IMR-90 (cell line): ENCODE results near the gene TELO2. TPM values are rescaled to one million over a fixed set of nuclear protein-coding genes. Genes with fewer than 3 reads are reported as not detected.

Experiments used
- ATAC-seq: fragments of 200-7000 bp; cut with Tn5 transposase; 2 replicates; pipeline ENCODE4 v1.9.1; 2020; ENCODE audit warnings: low read depth, mild to moderate bottlenecking, moderate library complexity
- BruUV-seq: library from RNA; stranded (reverse); fragments of 400-500 nt; replicated peaks from 2 replicates; lab custom pipeline; 2021; lab: Mats Ljungman, UMichigan
- CTCF ChIA-PET: fragments of 300-600 bp; formaldehyde crosslinking; extraction: SDS; loops from one replicate; lab custom pipeline; 2021; ENCODE audit warnings: antibody characterized with exemption; lab: Yijun Ruan, JAX
- POLR2A ChIA-PET: fragments of 300-600 bp; sonication (Branson Sonifier 250); formaldehyde crosslinking; loops from one replicate; lab custom pipeline; 2022; ENCODE audit warnings: antibody characterized with exemption; ENCODE audit not compliant: unreplicated experiment; lab: Charles Lee
- DNase-seq: peaks from one replicate; pipeline ENCODE4 v3.0.0; 2013
- H2AFZ ChIP-seq: replicated peaks from 2 replicates; pipeline ENCODE3; 2013; ENCODE audit warnings: low read length, mild to moderate bottlenecking; ENCODE audit not compliant: poor library complexity
- H2AK5ac ChIP-seq: 2 replicates; pipeline ENCODE4 v1.6.1; 2013; ENCODE audit warnings: low read depth, low read length, inconsistent platforms
- H2AK9ac ChIP-seq: replicated peaks from 2 replicates; pipeline ENCODE3; 2013; ENCODE audit warnings: mild to moderate bottlenecking, low read depth, low read length, moderate library complexity; ENCODE audit not compliant: poor library complexity
- H2BK120ac ChIP-seq: 2 replicates; pipeline ENCODE4 v1.6.1; 2013; ENCODE audit warnings: low read depth, low read length, inconsistent platforms
- H2BK15ac ChIP-seq: 3 replicates; pipeline ENCODE4 v1.6.1; 2013; ENCODE audit warnings: low read depth, low read length, inconsistent platforms
- H2BK20ac ChIP-seq: 2 replicates; pipeline ENCODE4 v1.6.1; 2013; ENCODE audit warnings: low read depth, mild to moderate bottlenecking, inconsistent platforms, low read length, moderate library complexity
- H2BK5ac ChIP-seq: 2 replicates; pipeline ENCODE4 v1.6.1; 2013; ENCODE audit warnings: mild to moderate bottlenecking, low read depth, low read length, inconsistent platforms; ENCODE audit not compliant: poor library complexity, severe bottlenecking
- H3K14ac ChIP-seq: replicated peaks from 2 replicates; pipeline ENCODE4 v1.6.1; 2013; ENCODE audit warnings: low read depth, low read length, inconsistent platforms
- H3K18ac ChIP-seq: 2 replicates; pipeline ENCODE4 v1.6.1; 2013; ENCODE audit warnings: low read depth, low read length, control low read depth
- H3K23ac ChIP-seq: 2 replicates; pipeline ENCODE4 v1.6.1; 2013; ENCODE audit warnings: low read depth, low read length, inconsistent platforms
- H3K27ac ChIP-seq: 2 replicates; pipeline ENCODE4 v1.5.1; 2013; ENCODE audit warnings: mild to moderate bottlenecking, control low read depth, low read length; ENCODE audit not compliant: insufficient read depth
- H3K27me3 ChIP-seq: 2 replicates; pipeline ENCODE4 v1.6.1; 2013; ENCODE audit warnings: low read length; ENCODE audit not compliant: control insufficient read depth, insufficient read depth
- H3K36me3 ChIP-seq: 2 replicates; pipeline ENCODE4 v1.6.1; 2013; ENCODE audit warnings: low read length, mixed read lengths; ENCODE audit not compliant: control insufficient read depth, insufficient read depth
- H3K4ac ChIP-seq: 2 replicates; pipeline ENCODE4 v1.6.1; 2013; ENCODE audit warnings: low read depth, low read length, inconsistent platforms
- H3K4me1 ChIP-seq: 2 replicates; pipeline ENCODE4 v1.6.1; 2013; ENCODE audit warnings: low read length, mixed read lengths; ENCODE audit not compliant: control insufficient read depth, insufficient read depth
- H3K4me2 ChIP-seq: 2 replicates; pipeline ENCODE4 v1.6.1; 2013; ENCODE audit warnings: low read depth, mild to moderate bottlenecking, control low read depth, low read length, moderate library complexity
- H3K4me3 ChIP-seq: 2 replicates; pipeline ENCODE4 v1.5.1; 2013; ENCODE audit warnings: low read depth, mild to moderate bottlenecking, control low read depth, low read length, moderate library complexity; ENCODE audit not compliant: insufficient read depth
- H3K56ac ChIP-seq: 2 replicates; pipeline ENCODE4 v1.6.1; 2013; ENCODE audit warnings: low read length, inconsistent platforms; ENCODE audit not compliant: insufficient read depth; ENCODE audit errors: extremely low read depth
- H3K79me1 ChIP-seq, 2 experiments: 2 replicates each; pipeline ENCODE4 v1.6.1; 2013; ENCODE audit warnings: low read length in 2 of 2, inconsistent platforms in 1 of 2, low read depth in 1 of 2
- H3K9ac ChIP-seq: 2 replicates; pipeline ENCODE4 v1.6.1; 2013; ENCODE audit warnings: low read depth, low read length, control low read depth
- H3K9me1 ChIP-seq: 2 replicates; pipeline ENCODE4 v1.6.1; 2013; ENCODE audit warnings: low read length, inconsistent platforms; ENCODE audit not compliant: insufficient read depth
- H3K9me3 ChIP-seq: 2 replicates; pipeline ENCODE4 v1.6.1; 2013; ENCODE audit warnings: low read length; ENCODE audit not compliant: control insufficient read depth, insufficient read depth
- H4K20me1 ChIP-seq: 2 replicates; pipeline ENCODE4 v1.6.1; 2013; ENCODE audit warnings: low read length, inconsistent platforms; ENCODE audit not compliant: insufficient read depth
- H4K5ac ChIP-seq: 2 replicates; pipeline ENCODE4 v1.6.1; 2013; ENCODE audit warnings: mild to moderate bottlenecking, low read depth, low read length, control low read depth
- H4K8ac ChIP-seq, 2 experiments: 2 replicates each; pipeline ENCODE4 v1.6.1; 2013; ENCODE audit warnings: low read depth in 2 of 2, low read length in 2 of 2, control low read depth in 1 of 2, inconsistent platforms in 1 of 2
- H4K91ac ChIP-seq: 2 replicates; pipeline ENCODE4 v1.6.1; 2013; ENCODE audit warnings: low read depth, low read length, inconsistent platforms; ENCODE audit not compliant: insufficient read depth
- BHLHE40 ChIP-seq: fragments of 150-350 bp; IDR thresholded peaks from 2 replicates; pipeline ENCODE4 v1.6.1; 2016; ENCODE audit warnings: mild to moderate bottlenecking, low read depth, low read length
- CEBPB ChIP-seq: IDR thresholded peaks from 2 replicates; pipeline ENCODE4 v1.6.1; 2012; ENCODE audit warnings: low read depth, low read length, improper control_type of control experiment
- CHD1 ChIP-seq: IDR thresholded peaks from 2 replicates; pipeline ENCODE4 v1.6.1; 2012; ENCODE audit warnings: low read depth, low read length, improper control_type of control experiment
- FOS ChIP-seq: fragments of 150-350 bp; IDR thresholded peaks from 2 replicates; pipeline ENCODE4 v1.6.1; 2016; ENCODE audit warnings: low read depth, low read length
- MAFK ChIP-seq: IDR thresholded peaks from 2 replicates; pipeline ENCODE4 v1.6.1; 2012; ENCODE audit warnings: low read depth, low read length, improper control_type of control experiment
- MAZ ChIP-seq: IDR thresholded peaks from 2 replicates; pipeline ENCODE4 v1.6.1; 2012; ENCODE audit warnings: low read depth, mild to moderate bottlenecking, low read length, improper control_type of control experiment, moderate library complexity, borderline replicate concordance
- MXI1 ChIP-seq: IDR thresholded peaks from 2 replicates; pipeline ENCODE4 v1.6.1; 2012; ENCODE audit warnings: low read depth, mild to moderate bottlenecking, low read length, moderate library complexity, borderline replicate concordance
- NFE2L2 ChIP-seq: fragments of 150-350 bp; IDR thresholded peaks from 2 replicates; pipeline ENCODE4 v1.6.1; 2016; ENCODE audit warnings: low read depth, mild to moderate bottlenecking, low read length
- POLR2A ChIP-seq: IDR thresholded peaks from 2 replicates; pipeline ENCODE4 v1.6.1; 2012; ENCODE audit warnings: mild to moderate bottlenecking, low read depth, low read length
- RAD21 ChIP-seq: IDR thresholded peaks from 2 replicates; pipeline ENCODE4 v1.6.1; 2012; ENCODE audit warnings: low read length, improper control_type of control experiment
- RCOR1 ChIP-seq: IDR thresholded peaks from 2 replicates; pipeline ENCODE4 v1.6.1; 2012; ENCODE audit warnings: mild to moderate bottlenecking, low read length, improper control_type of control experiment; ENCODE audit not compliant: insufficient replicate concordance
- RFX5 ChIP-seq: IDR thresholded peaks from 2 replicates; pipeline ENCODE4 v1.8.0; 2012; ENCODE audit warnings: low read depth, mild to moderate bottlenecking, low read length, moderate library complexity
- SMC3 ChIP-seq: fragments of 150-350 bp; IDR thresholded peaks from 2 replicates; pipeline ENCODE4 v1.6.1; 2016; ENCODE audit warnings: low read depth, mild to moderate bottlenecking, antibody characterized with exemption, low read length, moderate library complexity
- WGBS, 2 experiments: methylation state at CpG; one replicate each; pipeline versions ENCODE4 v1.1.5 to v1.1.7; 2013; ENCODE audit warnings: missing lambda C conversion rate in 2 of 2; ENCODE audit not compliant: insufficient read length in 1 of 2; ENCODE audit errors: extremely low coverage in 2 of 2; 5-methylcytosine and 5-hydroxymethylcytosine counted together
- dilution Hi-C: fragments of 300-500 bp; cut with HindIII; formaldehyde crosslinking; loops from one replicate; pipeline ENCODE4 v1.14.3; 2018; ENCODE audit warnings: low sequenced_read_pairs; ENCODE audit not compliant: unreplicated experiment
- in situ Hi-C: fragments of 300-500 bp; cut with MboI; formaldehyde crosslinking; loops from 3 replicates; pipeline ENCODE4 v1.14.3; 2019; ENCODE audit warnings: low sequenced_read_pairs, inconsistent platforms, mixed read lengths
- intact Hi-C: fragments of 100-400 bp; cut with micrococcal nuclease; formaldehyde crosslinking; loops from 2 replicates; pipeline ENCODE4 v1.10.0; 2022
- polyA plus RNA-seq, 3 experiments: library from polyadenylated mRNA; depleted of rRNA; stranded (reverse); fragments of >200 nt; gene quantifications; 2 replicates each; pipeline ENCODE4 v1.2.3, GENCODE V29; 2012; ENCODE audit warnings: low replicate concordance in 1 of 3
- total RNA-seq: library from RNA; depleted of rRNA; stranded (reverse); fragments of >200 nt; gene quantifications from 2 replicates; pipeline ENCODE4 v1.2.3, GENCODE V29; 2012
- TF ChIP-seq, protein P1 (sequence below): fragments of 150-350 bp; IDR thresholded peaks from 2 replicates; pipeline ENCODE4 v1.6.1; 2016; ENCODE audit warnings: low read depth, mild to moderate bottlenecking, low read length, moderate library complexity, borderline replicate concordance
- TF ChIP-seq, protein P2 (sequence below): fragments of 150-350 bp; IDR thresholded peaks from 2 replicates; pipeline ENCODE4 v1.6.1; 2017; ENCODE audit warnings: mild to moderate bottlenecking, antibody characterized with exemption, low read length, low read depth
- TF ChIP-seq, protein P3 (sequence below): conservative IDR thresholded peaks from 2 replicates; pipeline ENCODE4 v1.5.1; 2012; ENCODE audit warnings: mild to moderate bottlenecking, low read depth, low read length, improper control_type of control experiment

The TELO2 gene
- total and polyA plus RNA-seq, 2 of the 4 experiments (the other 2 are of a cell fraction) = 6.6 to 26.6 TPM

DNA sequence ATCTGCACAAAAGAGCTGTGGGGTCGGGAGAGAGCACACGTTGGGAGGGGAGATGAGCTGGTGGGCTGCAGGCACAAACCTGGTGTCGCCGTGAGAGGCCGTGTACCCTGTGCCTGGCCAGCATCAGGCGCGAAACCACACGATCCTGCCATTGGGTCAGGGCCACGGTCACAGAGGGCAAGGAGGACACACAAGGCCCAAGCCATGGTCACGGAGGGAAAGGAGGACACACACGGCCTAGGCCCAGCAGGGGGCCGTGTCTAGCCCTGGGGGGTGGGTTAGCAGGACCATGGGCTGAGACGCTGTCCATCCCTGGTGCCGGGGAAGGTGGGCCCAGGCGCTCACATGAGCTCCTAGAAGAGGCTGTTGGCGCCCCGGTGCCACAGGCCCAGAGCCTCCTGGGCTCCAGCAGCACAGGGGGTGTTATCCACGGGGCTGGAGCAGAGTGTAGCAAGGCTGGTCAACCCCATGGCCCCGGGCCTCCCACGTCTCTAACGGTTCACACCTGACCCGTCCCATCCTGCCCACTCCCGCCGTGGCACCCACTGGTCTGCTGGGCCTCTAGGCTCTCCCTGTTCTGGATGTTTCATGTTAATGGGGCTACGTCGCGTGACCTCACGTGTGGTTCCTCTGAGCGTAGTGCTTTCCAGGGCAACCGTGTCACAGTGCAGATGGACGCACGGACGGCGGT lies 41.3 kb upstream of the TELO2 start:
- Histone ChIP-seq H4K8ac (no peak overlapping the region), H3K36me3 (peaks cover 51% of the 10 kb centered on the region), H2BK20ac (no peak overlapping the region), H2AK9ac (no peak overlapping the region), H3K14ac (no peak overlapping the region), H3K27ac (no peak overlapping the region), H4K5ac (no peak overlapping the region), H3K23ac (no peak overlapping the region), H2AFZ (no peak overlapping the region), H4K91ac (no peak overlapping the region), H3K4ac (no peak overlapping the region), H4K20me1 (no peaks in the 10 kb centered on the region), H3K18ac (no peak overlapping the region), H2BK15ac (no peak overlapping the region), H3K9me1 (no peaks in the 10 kb centered on the region), H2BK5ac (no peak overlapping the region), H3K4me1 (no peaks in the 10 kb centered on the region), H3K56ac (no peak overlapping the region), H3K79me1 (no peaks in the 10 kb centered on the region), H2AK5ac (no peak overlapping the region), H3K4me3 (no peak overlapping the region), H3K27me3 (no peaks in the 10 kb centered on the region), H3K9ac (no peak overlapping the region), H2BK120ac (no peak overlapping the region), H3K4me2 (no peak overlapping the region), H3K9me3 (no peaks in the 10 kb centered on the region)
- CTCF ChIA-PET = no interaction called here
- WGBS, 2 experiments = 95% methylated on average over 14 of the region's 34 CpGs; no CpG with 5 or more reads in 1 of the 2 experiments
- intact Hi-C loops = no loop called here
- POLR2A ChIA-PET = no interaction called here
- ATAC-seq (no peak), DNase-seq (no peak)
- in situ Hi-C loops = no loop called here
- dilution Hi-C loops = no loop called here
- BruUV-seq = no TSS peak
- no peak for TF ChIP-seq RCOR1
- TF ChIP-seq RFX5 = no peak
- TF ChIP-seq, protein P1, sequence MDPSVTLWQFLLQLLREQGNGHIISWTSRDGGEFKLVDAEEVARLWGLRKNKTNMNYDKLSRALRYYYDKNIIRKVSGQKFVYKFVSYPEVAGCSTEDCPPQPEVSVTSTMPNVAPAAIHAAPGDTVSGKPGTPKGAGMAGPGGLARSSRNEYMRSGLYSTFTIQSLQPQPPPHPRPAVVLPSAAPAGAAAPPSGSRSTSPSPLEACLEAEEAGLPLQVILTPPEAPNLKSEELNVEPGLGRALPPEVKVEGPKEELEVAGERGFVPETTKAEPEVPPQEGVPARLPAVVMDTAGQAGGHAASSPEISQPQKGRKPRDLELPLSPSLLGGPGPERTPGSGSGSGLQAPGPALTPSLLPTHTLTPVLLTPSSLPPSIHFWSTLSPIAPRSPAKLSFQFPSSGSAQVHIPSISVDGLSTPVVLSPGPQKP = no peak
- TF ChIP-seq BHLHE40 = no peak
- no peak for TF ChIP-seq FOS
- no peak for TF ChIP-seq NFE2L2
- TF ChIP-seq MXI1 = no peak
- TF ChIP-seq CEBPB = no peak
- no peak for TF ChIP-seq MAFK
- TF ChIP-seq, protein P2, sequence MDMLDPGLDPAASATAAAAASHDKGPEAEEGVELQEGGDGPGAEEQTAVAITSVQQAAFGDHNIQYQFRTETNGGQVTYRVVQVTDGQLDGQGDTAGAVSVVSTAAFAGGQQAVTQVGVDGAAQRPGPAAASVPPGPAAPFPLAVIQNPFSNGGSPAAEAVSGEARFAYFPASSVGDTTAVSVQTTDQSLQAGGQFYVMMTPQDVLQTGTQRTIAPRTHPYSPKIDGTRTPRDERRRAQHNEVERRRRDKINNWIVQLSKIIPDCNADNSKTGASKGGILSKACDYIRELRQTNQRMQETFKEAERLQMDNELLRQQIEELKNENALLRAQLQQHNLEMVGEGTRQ = no peak
- no peak for TF ChIP-seq RAD21
- no peak for TF ChIP-seq MAZ
- no peak for TF ChIP-seq POLR2A
- no peak for TF ChIP-seq CHD1
- no peak for TF ChIP-seq SMC3
- TF ChIP-seq, protein P3, sequence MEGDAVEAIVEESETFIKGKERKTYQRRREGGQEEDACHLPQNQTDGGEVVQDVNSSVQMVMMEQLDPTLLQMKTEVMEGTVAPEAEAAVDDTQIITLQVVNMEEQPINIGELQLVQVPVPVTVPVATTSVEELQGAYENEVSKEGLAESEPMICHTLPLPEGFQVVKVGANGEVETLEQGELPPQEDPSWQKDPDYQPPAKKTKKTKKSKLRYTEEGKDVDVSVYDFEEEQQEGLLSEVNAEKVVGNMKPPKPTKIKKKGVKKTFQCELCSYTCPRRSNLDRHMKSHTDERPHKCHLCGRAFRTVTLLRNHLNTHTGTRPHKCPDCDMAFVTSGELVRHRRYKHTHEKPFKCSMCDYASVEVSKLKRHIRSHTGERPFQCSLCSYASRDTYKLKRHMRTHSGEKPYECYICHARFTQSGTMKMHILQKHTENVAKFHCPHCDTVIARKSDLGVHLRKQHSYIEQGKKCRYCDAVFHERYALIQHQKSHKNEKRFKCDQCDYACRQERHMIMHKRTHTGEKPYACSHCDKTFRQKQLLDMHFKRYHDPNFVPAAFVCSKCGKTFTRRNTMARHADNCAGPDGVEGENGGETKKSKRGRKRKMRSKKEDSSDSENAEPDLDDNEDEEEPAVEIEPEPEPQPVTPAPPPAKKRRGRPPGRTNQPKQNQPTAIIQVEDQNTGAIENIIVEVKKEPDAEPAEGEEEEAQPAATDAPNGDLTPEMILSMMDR = no peak
